ENCODE results near the gene SPAG8. TPM values are rescaled to one million over a fixed set of nuclear protein-coding genes. Genes with fewer than 3 reads are reported as not detected.

The SPAG8 gene
- total RNA-seq, 1 donor from 2014 or later: 4.0 TPM

GRCh38 chr9:35816708-35817107 lies 4.6 kb upstream of the SPAG8 start:
- ChIA-PET POLR2A (no interaction called here), CTCF (no interaction called here)
- H3K36me3 Mint-ChIP-seq (ENCODE audit: low read depth): peaks cover 9% of the 10 kb centered on the region
- intact Hi-C loops (cut with micrococcal nuclease): loop anchor here (5.0 to 10.0 kb wide), 3 partner anchors 951 to 2002 kb away; partner anchors contain the start of genes RPP25L and UBE2R2
- H3K9me3 Mint-ChIP-seq: no peaks in the 10 kb centered on the region
- H3K4me3 Mint-ChIP-seq: no peak overlapping the region
- H3K4me1 Mint-ChIP-seq: peaks cover 30% of the 10 kb centered on the region
- no peak for ATAC-seq (ENCODE audit: low read depth)
- no peak overlapping the region for H3K27ac Mint-ChIP-seq
- no peak for DNase-seq
- H3K27me3 Mint-ChIP-seq: no peaks in the 10 kb centered on the region
- TF ChIP-seq CTCF (IDR thresholded peaks at IDR 0.05): no peak

- Mint-ChIP-seq H3K36me3 (ENCODE audit: low read depth) (peaks cover 9% of the 10 kb centered on the region), H3K27me3 (no peaks in the 10 kb centered on the region), H3K27ac (peak within 1 kb of the TSS; percentile 99), H3K4me3 (peak within 1 kb of the TSS; percentile 98), H3K9me3 (no peaks in the 10 kb centered on the region), H3K4me1 (peaks cover 36% of the 10 kb centered on the region)
- ChIA-PET CTCF (interaction anchor here (1.0 to 4.1 kb wide), 4 partner anchors 12 to 67 kb away, joined by 3 to 31 read pairs (median 13); no protein-coding TSS in a partner anchor), POLR2A (interaction anchor here (0.8 to 1.9 kb wide), 16 partner anchors 8 to 325 kb away, joined by 3 to 18 read pairs (median 4); partner anchors contain the start of genes CCDC107, CREB3, FAM221B and GBA2)
- ATAC-seq (ENCODE audit: low read depth) (peak; percentile 83), DNase-seq (peak; percentile 90)
- TF ChIP-seq CTCF (IDR thresholded peaks at IDR 0.05): no peak
- intact Hi-C loops (cut with micrococcal nuclease): loop anchor here (1.0 to 10.0 kb wide), 12 partner anchors 14 to 2000 kb away; partner anchors contain the start of genes CCDC107, GBA2, RGP1 and RMRP
Measured at GRCh38 chr9:35814841-35815543, 2.9 kb upstream of the SPAG8 start, which contains the start of gene HINT2. Gene HINT2, minus strand, starts transcription at chr9:35815042. Its CDS starts 63 bp downstream, at chr9:35814979.

GRCh38 chr9:35814106-35814840 lies 2.2 kb upstream of the SPAG8 start:
- Mint-ChIP-seq H3K36me3 (ENCODE audit: low read depth) (peaks cover 9% of the 10 kb centered on the region), H3K4me1 (peaks cover 36% of the 10 kb centered on the region), H3K27ac (peak overlapping the region; percentile 99), H3K4me3 (peak overlapping the region; percentile 98), H3K27me3 (no peaks in the 10 kb centered on the region), H3K9me3 (no peaks in the 10 kb centered on the region)
- CTCF ChIA-PET: interaction anchor here (0.9 to 4.1 kb wide), 6 partner anchors 10 to 68 kb away, joined by 3 to 31 read pairs (median 6); no protein-coding TSS in a partner anchor
- TF ChIP-seq CTCF (IDR thresholded peaks at IDR 0.05): no peak
- POLR2A ChIA-PET: interaction anchor here (0.6 to 1.9 kb wide), 18 partner anchors 8 to 1766 kb away, joined by 3 to 18 read pairs (median 4); partner anchors contain the start of genes CCDC107, CREB3, FAM221B and FANCG
- DNase-seq (no peak), ATAC-seq (ENCODE audit: low read depth) (peak; percentile 8)
- intact Hi-C loops (cut with micrococcal nuclease): loop anchor here (10.0 kb wide), 2 partner anchors 1199 to 1999 kb away; partner anchors contain the start of genes RPP25L and UBE2R2

GRCh38 chr9:35813434-35814105 lies 1.5 kb upstream of the SPAG8 start:
- H3K9me3 Mint-ChIP-seq: no peaks in the 10 kb centered on the region
- POLR2A ChIA-PET: interaction anchor here (0.6 to 1.8 kb wide), 11 partner anchors 17 to 734 kb away, joined by 3 to 18 read pairs (median 6); partner anchors contain the start of genes CCDC107, CREB3, FANCG and GBA2
- no peaks in the 10 kb centered on the region for H3K27me3 Mint-ChIP-seq
- no peak for TF ChIP-seq CTCF (IDR thresholded peaks at IDR 0.05)
- H3K36me3 Mint-ChIP-seq (ENCODE audit: low read depth): peaks cover 12% of the 10 kb centered on the region
- DNase-seq (no peak), ATAC-seq (ENCODE audit: low read depth) (no peak)
- intact Hi-C loops (cut with micrococcal nuclease): loop anchor here (10.0 kb wide), 2 partner anchors 1199 to 1999 kb away; partner anchors contain the start of genes RPP25L and UBE2R2
- CTCF ChIA-PET: interaction anchor here (0.9 to 4.1 kb wide), 7 partner anchors 11 to 69 kb away, joined by 3 to 31 read pairs (median 4); no protein-coding TSS in a partner anchor
- peak overlapping the region; percentile 98 for H3K4me3 Mint-ChIP-seq
- peak overlapping the region; percentile 99 for H3K27ac Mint-ChIP-seq
- H3K4me1 Mint-ChIP-seq: peaks cover 36% of the 10 kb centered on the region
